GM19372 (cell line): Measurements from ENCODE around the gene HOXB5.

Experiments
- ATAC-seq: cut with Tn5 transposase; IDR thresholded peaks from one replicate; pipeline ENCODE4 v1.9.1; 2021; ENCODE audit warnings: mild to moderate bottlenecking, low read depth, moderate library complexity; ENCODE audit not compliant: unreplicated experiment

The HOXB5 gene

DNA sequence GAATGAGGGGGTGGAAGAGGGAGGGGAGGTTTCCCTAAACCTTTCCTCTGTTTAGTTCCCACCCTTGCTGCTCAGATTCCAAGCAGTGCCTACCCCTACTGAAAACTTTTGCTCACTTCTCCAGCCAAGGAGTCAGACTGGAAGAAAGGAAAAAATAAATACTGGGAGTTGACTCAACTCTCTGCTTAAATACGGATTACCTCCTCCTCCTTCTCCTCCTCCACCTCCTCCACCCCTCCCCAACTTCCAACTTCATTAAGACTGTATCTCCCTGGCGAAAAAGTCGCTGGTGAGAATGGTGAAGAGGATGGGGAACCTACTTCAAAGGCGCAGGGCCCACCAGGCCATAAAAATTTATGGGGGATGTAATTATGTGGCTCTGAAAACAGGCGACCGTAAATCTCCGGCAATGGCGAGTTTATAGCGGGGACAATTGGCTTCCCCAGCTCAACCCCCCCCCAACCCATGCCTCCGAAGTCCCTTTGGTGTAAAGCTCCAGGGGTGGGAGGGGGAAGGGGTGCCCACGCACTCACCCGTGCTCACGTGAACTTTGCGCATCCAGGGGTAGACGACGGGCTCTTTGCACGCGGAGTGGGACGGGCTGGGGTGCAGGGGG, 16.1 kb downstream of the HOXB5 start:
- no peak for ATAC-seq

DNA sequence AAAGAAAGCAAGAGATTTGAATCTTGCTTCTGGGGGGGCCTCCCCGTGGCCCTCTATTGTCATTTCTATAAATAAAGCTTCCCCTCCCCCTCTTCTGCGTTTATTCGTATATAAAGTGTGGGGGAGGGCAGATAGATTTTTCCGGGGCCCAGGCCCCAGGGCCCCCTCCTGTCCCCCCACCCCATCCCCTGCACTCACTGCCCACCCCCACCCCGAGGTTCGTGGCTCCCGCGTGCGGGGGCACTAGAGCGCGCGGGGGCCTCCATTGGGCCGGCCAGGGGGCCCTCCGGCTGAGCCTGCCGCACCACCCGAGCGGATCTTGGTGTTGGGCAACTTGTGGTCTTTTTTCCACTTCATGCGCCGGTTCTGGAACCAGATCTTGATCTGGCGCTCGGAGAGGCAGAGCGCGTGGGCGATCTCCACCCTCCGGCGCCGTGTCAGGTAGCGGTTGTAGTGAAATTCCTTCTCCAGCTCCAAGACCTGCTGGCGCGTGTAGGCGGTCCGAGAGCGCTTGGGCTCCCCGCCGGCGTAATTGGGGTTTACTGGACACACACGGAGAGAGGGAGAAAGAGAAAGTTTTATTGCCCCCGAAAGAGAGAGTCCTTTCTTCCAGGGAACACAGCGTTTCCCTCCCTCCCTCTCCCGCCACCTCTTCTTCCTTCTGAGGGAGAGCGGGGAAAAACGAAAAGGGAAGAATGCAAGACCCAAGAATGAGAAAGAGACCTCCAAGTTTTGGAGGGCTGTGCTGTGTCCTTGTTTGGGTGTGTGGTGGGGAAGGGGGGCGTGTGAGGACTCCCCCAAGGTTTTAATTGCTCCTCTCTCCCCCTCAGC, 16.9 kb downstream of the HOXB5 start:
- ATAC-seq, result no peak

DNA sequence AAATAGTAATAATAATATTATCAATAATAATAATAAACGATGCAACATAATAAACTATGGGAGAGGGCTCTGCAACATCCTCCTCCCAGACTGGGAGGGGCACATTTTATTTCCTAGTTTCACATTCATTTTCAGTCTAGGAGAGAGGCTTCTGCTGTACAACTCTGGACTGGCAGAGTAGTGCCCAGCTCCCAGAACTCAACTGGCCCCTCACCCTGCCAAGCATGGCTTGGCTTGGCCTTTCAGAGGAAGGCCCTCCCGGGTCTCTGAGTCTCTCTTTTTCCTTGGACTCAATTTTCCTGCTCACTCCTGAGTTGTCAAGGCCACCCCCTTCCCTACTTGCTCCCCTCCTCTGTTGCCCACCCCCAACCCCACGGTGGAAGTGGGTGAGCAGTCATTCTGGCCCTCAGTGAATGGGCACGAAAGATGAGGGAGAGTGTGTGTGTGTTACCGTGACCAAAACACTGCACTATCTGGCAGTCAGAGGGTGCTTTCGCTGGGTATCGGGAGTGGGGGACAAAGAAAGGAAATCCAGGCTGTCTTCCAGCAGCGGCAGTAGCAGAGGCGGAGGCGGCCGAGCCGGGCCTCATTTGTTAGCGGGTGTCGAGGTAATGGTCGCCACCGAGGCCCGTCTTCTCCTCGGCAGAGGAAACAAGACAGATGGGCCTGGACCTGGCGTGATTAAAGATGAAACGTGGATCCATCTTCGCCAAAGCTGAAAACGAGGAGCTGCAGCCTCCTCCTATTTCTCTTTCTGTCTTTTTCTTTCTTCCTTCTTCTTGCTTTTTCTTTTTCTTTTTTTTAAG, 17.7 kb downstream of the HOXB5 start:
- no peak for ATAC-seq

DNA sequence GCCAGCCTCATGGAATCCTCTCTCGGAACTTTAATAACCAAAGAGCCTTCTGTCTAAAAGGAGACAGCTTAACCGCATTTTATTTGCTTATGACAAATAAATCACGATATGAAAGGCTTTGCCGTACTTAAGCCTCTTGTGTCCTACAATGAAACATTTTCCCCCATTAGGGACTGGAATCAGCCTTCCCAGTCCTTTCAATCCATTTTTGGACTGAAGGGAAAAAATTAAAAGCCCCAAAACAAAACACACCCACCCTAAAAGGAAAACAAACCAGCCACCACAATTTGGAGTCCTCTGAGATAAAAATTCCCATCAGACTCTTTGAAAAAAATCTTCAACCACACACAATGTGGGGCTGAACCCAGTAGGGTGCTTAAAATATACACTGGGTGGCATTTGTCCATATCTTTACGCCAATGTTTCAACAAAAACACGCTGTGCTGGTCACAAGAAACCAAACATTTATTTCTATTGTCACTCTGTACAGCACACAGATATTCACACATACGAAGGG, 18.5 kb downstream of the HOXB5 start:
- no peak for ATAC-seq

DNA sequence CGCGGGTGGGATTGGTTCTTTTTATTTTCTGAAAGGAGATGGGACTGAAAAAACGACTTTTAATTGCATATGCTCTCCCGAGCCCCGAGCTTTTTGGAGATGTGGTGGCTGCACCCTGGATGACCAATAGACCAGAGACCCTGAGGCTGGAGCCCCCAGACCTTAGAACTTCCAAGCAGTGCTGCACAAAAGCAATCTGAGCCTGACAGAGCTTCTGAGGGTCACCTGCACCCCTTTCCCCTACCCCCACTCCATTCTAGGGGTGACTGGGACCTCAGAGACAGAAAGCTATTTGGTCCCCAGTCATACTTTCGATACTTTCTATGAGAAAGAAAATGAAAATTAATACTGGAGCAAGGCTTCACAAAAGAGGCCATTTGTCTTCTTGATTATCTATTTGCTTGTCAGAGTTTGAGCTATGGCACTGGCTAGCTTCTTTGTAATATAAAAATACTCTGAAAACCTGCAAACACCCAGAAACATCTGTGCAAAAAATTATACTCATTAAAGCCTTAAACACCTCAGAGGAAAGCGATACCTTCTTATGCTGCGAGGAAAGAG, 19.0 kb downstream of the HOXB5 start:
- no peak for ATAC-seq

GRCh38 chr17:48571826-48572417, 21.7 kb downstream of the HOXB5 start:
- no peak for ATAC-seq

DNA sequence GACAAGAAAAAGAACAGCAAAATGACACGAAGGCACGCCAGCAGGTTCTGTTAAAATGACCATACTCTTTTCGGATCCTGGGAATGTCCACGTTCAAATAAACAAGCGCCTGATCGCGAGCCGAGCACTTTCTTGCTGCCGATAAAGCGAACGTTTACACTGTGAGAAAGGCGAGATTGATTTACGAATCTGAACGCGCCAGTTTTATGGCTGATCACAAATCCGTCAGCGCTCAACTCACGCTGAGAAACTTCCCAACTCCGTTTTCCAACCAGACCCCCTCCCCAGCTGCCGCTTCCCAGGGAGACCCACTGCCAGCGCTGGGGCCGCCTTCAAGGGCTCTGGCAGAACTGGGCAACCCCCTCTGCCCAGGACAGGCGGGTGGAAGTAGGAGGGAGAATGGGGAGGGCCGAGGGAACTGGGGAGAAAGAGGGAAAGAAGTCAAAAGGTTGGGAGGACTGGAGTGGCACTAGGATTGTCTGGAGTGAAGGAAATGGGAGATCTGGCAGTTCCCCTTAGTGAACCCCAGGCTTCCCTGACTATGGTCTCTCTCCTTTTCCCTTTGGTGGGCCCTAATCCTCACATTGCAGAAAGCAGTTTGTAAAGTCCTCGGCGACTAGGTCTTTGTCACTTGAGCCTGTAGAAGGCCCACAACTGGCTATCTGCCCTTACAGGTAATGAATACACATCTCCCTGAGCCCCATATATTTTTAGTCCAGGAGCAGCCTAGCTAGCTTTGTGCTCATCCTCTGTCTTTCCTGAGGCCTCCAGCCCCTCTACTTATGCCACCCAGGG, 22.4 kb downstream of the HOXB5 start:
- no peak for ATAC-seq

- no peak for ATAC-seq
Observed at GRCh38 chr17:48570325-48571023, 23.1 kb downstream of the HOXB5 start.

- ATAC-seq, result no peak
Observed at GRCh38 chr17:48569674-48570324, 23.8 kb downstream of the HOXB5 start.

- ATAC-seq, result no peak
Observed at GRCh38 chr17:48569240-48569582, 24.4 kb downstream of the HOXB5 start.

DNA sequence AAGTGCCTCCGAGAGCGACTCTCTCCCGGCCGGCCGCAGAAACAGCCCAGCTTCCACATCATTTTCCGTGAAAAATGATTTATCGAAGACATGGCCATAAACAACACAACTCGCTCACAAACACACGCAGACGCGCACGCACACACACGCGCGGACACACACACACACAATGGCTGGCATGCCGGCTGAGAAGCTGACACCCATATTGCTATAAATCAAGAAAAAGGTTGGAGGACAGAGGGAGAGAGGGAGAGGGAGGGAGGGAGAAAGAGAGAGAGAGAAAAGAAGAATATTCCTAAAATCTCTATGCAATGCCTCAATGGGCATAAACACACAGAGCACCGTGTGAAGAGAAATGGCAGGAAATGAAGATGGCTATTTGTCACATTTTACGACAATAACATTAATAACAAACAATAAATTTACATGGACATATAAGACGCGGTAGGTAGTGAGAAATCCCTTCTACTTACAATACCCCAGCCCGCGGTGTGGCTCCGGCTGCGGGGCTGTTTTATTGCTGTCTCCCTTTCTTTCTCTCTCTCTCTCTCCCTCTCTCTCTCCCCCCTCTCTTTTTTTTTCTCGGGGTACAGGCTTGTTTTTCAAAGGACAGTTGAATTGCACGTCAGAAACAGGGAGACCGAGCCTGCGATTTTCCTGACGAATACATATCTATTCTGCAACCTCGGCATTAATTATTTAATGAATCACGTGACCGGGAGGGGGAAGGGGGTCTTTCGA, 24.9 kb downstream of the HOXB5 start:
- no peak for ATAC-seq

DNA sequence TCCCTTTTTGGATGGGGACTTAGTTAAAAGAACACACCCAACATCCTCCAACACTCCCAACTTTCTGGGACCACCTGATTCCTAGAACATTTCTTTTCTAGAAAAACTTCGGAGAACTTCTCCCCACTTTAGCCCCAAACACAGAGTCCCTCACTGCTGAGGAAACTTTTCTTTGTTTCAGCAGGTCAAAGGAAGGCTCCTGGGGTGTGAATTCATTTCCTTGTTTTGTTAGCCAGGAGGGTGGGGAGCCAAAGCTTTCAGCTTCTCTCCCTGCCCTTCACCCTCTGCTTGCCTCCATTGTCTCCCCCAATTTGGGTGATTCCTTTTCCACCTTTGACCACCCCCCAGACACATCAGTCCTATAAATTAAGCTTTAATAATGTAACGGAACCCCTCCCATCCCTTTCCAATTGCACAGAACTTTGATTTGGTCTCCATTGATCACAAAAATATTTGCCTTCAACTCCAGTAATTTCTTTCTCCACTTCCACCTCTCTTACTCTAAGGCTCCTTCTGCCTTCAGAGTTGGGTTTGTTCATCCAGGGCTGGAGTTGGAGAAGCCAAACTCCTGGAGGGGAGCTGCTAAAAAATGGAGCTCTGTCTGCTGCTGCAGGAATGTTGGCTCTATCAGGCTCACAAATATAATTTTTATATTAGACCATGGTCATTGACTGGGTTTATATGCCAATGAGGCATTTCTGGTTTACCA, 25.8 kb downstream of the HOXB5 start:
- no peak for ATAC-seq

GRCh38 chr17:48567209-48567608, 26.4 kb downstream of the HOXB5 start:
- ATAC-seq, result no peak

- no peak for ATAC-seq
Observed at GRCh38 chr17:48566717-48567116, 26.9 kb downstream of the HOXB5 start.

- no peak for ATAC-seq
Observed at GRCh38 chr17:48565925-48566710, 27.5 kb downstream of the HOXB5 start.

DNA sequence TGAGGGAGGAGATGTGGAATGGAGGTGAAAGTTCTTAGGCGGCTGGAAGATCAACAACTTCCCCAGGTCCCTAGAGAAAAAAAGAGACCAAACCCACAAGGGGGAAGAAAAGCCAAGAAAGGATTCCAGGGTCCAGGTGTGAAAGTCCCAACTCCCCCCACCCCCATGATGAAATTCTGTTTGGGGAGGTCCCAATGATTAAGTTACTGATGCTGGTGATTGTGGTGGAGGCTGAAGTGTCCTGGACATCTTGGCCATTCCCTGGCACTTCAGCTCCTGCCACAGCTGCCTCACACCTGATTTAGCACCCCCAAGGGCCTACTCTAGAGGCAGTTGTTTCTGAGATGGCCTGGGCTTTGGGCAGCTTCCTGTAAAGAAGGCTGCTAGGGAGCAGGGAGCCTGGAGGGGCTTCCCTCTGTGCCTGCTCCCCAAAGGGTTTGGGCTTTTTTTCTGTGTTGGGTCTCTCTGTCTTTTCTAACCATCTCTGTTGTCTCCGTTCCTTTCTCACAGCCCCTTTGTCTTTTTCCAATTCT, 28.5 kb downstream of the HOXB5 start:
- no peak for ATAC-seq
